Activated CD4-positive, CD25-positive, alpha-beta regulatory T cell treated with anti-CD3 and anti-CD28 coated beads, Interleukin-2, amount 50 U/mL, for 16 hours (primary cell): ENCODE results near the gene CHST11.

ENCODE experiments used
- DNase-seq: peaks from one replicate; pipeline ENCODE4 v3.0.0-alpha.2; 2020; ENCODE audit warnings: low read depth, low spot score

The CHST11 gene

DNA sequence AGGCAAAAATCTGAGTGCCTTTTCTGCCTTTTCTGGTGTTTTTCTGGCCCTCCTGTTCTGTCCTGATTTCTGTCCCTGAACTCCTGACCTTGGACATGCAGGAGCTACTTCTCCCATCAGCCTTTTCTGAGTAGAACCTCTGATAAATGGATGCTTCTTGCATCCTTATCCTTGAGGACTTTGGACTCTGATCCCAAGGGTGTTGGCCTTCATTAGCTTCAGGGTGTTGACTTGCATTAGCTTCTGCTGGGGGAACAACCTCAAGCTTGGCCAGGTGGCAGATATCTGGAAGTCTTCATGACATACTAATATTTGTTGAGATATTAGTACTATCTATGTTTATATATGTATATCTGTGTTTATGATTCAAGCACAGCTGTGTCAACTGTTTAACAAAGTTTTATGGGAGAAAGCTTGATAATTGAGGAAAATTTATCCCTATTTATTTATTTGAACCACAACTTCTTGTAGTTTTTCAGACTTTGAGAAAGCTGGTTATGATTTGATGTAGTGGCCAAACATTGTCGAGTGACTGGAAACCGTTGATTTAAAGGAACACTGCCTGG lies 124.3 kb downstream of the CHST11 start:
- DNase-seq: no peak

DNA sequence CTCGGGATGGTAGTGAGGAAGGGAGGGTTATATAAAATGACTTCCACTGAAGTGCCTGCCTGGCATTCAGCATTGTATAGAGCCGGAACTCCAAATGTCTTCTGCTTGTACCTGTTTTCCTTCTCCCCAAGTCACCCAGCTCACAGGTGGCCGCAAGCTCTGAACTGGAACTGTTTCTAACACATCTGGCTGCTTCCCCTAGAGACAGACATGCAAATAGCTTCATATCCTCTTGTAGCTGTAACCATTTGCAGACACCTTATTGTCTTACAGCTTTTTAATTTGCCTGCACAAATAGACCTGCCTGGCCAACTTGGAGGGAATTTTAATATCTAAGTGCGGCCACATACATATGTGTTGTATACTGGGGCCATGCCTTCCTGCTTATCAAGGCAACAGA lies 126.0 kb downstream of the CHST11 start:
- no peak for DNase-seq

DNA sequence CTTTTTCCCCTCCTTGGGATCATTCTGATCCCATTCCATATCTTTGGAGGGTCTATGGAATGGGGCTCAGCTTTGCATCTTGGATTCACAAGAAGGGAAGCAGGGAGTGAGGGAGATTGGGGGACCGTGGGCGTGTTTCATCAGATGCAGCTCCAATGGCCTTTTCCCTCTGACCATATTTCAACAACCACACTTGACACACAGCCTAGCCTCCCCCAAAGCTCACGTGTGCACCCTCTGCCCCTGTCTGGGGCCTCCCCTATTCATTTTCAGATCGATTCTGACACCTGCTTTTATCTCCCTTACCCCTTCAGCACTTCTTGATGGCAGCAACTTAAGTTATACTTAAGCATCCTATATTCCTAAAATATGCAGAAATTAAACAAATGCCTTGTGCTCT lies 126.6 kb downstream of the CHST11 start:
- no peak for DNase-seq

DNA sequence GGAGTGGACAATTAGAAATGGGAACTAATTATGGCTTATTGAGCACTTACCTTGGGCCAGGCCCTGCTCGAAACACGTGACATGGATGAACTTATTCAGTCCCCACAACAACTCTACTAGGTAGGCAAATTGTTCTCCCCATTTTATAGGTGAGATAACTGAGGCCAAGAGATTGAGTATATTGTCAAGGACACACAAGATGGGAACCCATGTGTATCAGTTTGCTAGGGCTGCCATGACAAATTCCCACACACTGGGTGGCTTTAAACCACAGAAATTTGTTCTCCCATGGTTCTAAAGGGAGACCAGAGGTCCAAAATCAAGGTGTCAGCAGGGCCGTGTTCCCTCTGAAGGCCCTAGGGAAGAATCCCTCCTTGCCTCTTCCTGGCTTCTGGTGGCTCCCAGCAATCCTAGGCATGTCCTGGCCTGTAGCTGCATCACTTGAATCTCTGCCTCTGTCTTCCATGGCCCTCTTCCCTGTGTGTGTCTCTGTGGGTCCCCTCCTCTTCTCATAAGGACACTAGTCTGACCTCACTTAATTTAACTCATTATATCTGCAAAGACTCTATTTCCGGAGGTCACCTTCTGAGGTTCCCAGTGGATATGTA lies 128.8 kb downstream of the CHST11 start:
- DNase-seq: no peak

DNA sequence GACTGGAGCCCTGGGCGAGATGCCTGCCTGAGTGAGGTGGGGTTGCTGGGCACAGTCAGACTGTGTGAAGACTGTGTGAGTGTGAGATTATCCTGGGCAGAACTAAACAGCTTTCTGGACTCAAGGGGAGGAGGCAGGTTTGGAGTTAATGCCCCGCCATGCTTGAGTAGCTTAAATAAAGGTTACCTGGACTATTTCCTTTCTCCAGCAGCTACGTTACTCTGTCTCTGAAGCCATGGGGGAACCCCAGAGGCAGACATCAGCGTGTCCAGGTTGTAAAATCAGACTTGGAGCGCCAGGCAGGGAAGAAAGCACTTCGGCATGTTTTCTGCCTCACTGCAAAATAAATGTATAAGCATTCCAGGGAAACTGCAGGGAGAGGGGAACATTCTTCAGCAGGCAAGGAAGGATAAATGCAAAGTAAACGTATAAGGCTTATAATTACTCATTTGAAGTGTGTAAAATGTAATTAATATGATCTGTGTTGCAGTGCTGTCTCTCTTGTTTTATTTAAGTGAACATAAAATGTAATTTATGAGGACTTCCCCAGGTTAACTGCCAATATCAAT lies 129.7 kb downstream of the CHST11 start:
- DNase-seq: no peak

DNA sequence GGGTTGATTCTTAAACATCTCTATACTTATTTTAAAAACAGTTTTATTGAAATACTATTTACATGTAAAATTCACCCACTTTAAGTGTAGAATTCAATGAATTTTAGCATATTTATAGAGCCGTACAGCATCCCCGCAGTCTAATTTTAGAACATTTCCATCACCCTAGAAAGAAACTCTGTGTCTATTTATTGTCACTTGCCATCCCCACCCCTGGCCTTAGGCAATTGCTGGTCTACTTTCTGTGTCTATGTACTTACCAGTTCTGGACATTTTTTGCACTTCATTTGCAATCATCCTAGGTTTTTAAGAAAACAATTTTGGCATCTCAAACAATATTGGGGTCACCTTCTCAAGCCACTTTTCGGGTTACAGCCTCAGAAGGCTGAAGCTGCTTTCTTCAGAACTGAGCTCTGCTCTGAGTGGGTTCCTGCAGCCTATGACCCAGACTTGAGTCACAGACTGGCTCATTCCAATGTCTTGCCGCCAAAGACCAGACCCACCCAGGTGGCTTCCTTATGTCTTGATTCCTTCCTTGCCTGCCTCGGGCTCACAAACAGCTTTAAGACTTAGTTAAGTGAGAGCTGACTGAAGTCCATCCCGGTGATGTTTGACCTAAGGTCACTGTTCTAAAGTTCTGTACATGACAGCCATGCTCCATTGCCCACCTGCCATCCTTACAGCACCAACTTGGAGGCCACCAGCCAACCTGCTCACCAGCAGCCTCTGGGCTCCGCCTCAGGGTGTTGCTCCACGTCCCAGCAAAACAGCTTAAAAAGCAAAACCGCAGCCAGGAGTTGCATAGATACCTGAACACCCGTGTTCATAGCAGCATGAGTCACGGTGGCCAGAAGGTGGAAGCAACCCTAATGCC lies 131.5 kb downstream of the CHST11 start:
- DNase-seq: no peak

DNA sequence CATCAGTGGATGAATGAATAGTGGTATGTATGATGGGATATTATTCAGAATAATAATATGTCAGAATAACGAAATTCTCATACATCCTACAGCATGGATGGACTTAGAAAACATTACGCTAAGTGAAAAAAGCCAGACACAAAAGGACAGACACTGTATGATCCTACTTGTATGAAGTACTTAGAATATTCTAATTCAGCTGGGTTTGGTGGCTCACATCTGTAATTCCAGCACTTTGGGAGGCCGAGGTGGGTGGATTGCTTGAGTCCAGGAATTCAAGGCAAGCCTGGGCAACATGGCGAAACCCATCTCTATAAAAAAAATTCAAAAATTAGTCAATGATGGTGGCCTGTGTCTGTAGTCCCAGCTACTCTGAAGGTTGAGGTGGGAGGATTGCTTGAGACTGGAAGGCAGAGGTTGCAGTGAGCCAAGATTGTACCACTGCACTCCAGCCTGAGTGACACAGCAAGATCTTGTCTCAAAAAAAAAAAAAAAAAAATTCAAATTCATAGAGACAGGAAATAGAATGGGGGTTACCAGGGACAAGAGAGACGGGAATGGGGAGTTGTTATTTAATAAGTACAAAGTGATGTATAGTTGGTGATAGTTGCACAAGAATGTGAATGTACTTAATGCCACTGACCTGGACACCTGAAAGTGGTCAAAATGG lies 132.3 kb downstream of the CHST11 start:
- no peak for DNase-seq

DNA sequence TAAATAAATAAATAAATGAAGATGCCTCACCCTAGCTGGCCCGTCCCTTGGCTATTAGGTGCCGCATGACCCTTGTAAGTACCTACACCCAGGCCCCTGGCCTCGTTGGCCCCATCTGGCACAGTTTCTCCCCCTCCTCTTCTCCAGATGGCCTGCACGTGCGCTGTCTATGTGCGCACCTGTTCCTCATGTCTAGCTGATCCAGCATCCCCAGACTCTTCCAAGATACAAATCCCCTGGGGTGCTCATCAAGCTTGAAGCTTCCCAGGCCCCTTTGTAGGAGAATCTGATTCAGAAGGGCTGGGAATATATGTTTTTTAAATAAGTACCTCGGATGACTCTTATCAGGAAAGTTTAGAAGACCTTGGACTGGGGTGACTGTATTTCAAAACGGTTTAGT lies 133.3 kb downstream of the CHST11 start:
- DNase-seq: no peak

DNA sequence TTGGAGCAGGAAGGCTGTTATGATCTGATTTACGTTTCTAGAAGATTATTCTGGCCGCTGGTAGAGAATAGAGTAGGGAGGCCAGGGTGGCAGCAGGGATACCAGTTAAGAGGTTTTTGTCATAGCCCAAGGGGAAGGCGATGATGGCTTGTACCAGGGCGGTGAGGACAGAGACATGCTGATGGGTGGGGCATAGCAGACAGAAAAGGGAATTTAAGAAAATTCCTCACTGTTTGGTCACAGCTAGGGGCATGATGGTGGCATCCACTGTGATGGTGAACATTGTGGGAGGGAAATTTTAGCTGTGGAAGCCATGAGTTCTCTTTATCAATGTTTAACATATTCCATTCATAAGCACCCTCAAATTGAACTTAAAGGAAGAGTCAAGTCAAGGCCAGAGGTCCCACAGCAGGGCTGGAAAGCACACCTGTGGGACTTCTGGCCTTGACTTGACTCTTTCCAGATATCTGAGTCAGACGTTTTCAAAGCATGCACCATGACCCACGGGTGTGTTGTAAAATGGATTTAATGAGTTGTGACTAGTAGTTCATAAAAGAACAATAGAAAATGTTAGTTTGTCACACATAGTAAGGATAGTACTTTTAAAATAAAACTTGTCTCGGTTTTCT lies 134.6 kb downstream of the CHST11 start:
- DNase-seq: no peak

DNA sequence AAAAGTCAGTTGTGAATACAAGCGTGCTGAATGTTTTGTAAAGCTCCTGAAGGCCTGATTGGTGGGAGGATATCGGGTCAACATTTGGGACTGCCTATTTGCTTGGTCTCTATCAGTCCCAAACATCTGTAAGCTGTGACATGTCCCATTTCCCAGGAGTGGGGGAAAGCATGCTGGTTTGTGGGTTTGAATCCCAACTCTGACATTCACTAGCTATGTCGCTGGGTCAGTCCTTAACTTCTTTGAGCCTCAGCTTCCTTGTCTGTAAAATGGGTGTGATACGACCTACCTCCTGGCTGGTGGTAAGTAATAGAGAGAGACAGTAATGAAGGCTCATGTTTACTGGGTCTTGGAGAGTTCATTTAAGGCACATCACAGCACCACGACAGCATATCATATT lies 136.7 kb downstream of the CHST11 start:
- no peak for DNase-seq

DNA sequence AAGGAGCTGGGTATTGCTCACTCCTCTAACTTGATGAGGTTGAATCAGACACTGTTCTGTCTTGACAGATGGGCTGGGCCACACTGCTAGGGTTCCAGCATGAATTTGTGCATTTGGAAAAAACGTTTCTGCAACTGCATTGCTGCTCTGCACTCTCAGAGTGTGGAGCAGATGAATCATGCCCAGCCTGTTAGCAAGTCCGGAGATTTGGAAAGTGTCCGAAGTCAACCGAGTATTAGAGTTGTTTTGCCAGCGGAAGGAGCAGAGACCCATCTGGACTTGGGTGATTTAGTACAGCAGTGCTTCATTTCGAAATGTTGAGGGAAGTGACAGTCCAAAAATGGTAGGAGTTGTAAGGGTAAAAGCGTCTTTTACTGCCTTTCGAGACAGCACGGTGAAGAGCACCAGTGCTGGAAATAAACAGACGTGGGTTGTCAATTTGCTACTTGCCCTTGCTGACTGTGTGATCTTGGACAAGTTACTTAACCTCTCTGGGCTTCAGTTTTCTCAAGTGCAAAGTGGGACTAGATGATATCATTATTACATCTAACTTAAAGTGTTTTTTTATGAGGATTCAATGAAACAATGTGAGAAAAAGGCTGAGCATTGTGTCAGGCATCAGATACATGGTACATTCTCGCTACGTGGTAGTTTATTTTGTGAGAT lies 139.5 kb downstream of the CHST11 start:
- DNase-seq: no peak

DNA sequence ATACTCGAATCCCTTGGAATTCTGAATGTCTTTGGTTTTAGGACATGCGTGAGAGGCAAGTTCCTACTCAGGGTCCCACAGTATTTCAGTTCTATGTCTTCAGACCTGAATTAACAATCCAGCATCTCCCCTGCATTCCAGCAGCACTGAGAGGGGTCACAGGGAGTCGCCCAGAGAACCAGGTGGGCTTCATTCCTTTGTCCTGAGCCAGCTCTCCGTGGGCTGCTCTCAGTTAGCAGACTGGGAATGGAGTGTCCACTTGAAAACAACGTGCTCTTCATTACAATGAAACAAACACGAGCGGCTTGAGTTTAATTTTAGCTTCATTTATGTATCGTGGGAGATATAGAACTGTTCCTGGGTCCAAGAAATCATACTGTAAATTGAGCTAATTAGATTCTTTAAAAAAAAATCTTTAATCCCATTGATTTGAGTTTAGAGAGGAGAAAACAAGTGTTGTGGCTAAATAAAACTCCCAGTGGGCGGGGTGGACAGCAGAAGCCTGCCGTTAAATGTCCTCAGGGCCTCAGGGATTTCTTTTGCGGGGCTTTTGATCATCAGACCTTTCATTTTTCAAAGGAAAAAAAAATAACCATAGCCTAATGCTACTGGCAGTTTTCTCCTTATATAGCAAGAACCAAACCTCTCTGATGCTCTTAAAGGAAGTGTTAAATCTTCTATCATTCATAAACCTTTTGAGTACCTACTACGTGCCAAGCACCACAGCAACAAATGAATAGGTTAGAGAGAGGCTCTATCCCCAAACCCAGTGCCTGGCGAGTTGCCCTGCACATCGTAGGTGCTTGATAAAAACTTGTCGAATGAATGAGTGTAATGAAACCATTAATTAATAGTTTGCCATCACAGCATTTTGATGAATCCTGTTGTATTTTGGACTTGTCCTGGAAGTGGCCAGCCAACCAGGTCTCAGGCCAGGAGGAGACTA lies 140.4 kb downstream of the CHST11 start:
- DNase-seq: no peak

DNA sequence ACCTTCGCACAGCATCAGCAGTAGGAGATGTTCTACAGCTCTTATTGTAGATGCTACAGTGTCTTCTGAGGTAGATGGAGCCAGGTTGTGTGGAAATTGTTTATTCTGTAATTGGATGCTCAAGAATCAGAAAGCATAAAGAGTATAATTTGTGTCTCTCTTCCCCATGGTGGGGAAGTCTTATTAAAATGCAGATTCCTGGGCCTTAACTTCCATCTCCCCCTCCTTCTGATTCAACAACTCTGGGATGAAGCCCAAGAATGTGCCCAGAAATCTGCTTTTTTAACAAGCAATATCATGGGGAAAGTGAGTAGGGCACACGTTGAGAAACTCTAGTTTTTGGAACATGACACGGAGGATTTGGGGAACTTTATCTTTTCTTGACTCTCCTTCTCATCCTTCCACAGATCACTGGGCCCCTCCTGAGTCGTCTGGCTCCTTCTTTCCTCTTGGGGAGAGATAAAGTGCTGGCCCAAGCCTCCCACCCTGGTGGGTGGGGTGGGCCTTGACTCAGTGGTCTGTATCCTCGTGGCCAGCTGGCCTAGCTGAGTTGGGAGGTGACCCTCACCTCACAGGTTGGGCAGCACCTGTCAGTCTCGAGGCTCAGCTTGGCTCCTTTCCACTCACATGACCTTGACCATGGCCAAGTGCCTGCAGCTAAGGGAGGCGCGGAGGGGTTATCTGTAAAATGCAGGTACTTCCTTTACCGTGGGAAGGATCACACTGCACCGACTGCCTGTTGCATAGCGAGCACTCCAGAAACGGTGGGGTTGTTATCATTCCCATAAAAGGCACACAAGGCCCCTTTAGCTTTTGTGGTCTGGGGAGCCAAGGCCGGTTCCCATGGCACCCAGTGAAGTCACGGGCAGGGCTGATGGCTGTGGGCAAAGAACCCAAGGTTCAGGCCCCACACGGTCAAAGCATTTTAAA lies 141.9 kb downstream of the CHST11 start:
- no peak for DNase-seq

DNA sequence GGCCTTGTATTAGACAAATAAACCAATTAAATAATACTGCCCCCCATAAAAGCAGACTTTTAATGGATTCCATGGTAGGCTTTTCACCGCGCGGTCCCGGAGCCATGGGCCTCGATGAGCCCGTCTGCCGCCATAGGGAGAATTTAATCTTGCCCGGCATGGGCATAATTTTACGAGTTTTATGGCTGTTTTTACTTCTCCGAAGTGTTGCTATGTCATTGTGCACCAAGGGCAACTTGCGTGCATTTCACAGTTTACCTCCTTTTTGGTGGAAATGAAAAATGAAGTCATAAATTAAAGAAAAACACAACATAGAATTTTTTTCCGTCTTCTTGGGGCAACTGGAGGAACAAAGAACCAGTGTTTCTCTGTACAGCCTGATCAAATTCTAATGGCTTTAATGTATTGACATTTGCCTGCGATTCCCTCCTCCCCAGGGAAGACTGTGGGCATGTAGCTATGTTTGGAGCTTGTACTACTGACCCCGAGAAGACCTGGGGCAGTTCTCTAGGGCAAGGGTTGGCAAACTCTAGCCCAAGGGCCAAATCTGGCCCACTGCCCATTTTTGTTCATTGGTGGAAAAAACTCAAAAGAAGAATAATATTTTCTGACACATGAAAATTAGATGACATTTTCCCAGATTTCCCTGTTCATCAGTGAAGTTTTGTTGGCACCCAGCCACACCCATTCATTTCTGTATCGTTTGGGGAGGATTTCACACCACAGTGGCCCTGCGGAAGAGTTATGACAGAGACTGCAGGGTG lies 142.7 kb downstream of the CHST11 start:
- DNase-seq: no peak

DNA sequence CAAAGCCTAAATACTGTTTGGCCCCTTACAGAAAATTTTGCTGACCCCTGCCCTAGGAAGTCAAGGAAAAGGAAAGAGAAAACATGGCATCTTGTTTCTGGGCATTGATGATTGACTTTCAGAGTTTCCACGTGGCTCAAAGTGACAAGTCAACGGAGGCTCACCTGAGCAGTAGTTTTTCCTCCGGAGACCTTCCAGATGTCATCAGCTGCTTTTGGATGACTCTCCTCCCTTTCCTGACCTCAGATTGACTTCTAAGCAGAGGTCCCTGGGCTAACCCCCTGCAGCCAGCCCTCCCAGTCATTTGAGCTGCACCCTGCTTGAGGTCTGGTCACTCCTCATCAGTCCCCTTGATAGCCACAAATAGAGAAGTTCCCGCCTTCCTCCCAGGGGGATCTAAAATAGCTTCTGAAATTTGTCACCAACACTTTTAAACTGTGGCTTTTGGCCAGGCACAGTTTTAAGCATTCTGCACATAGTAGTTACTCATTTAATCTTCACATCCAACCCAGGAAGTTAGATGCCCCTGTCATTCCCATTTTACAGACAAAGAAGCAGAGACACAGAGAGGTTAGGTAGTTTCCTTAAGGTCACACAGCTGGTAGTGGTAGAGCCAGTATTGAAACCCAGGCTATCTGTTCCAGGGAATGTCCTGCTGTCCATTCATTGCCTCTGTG lies 143.4 kb downstream of the CHST11 start:
- no peak for DNase-seq

DNA sequence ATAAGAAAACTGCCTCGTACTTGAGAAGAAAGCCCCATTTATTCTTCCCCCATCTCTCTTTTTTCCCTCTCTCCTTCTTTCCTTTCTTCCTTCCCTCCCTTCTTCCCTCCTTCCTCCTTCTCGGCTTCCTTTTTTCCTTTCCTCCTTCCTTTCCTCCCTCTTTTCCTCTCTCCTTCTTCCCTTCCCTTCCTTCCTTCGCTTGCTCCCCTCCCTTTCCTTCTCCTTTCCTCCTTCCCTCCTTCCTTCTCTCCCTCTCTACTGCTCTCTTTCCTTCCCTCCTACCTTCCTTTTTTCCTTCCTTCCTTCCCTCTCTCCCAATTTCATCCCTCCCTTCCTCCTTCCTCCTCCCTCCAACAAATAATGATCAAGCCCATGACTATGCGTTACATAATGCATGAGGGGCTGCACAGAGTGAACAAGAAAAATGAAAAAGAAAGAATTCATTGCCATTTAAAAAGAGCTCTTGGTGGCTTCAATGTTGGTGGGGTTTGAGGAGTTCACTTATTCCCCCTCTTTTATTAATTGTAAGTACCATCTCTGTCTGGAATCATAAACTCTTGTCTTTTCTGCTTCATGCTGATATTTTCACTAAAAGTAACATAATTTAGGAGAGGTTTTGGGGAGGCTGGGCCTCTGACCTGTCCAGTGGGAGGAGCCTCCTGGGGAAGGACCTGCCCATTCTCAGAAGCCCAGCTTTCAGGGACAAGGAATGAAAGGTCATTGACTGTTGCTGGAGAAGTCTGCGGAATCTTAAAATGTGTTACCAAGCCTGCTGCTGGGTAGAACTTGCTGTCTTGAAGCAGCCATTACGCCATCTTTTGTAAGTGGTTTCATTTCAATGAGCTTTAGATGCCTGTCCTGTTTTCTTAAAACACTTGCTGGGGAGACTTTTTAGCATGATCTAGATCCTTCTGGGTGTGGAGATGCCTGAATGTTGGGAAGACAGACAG lies 144.3 kb downstream of the CHST11 start:
- DNase-seq: no peak
